ENCODE results near the gene P2RY8. TPM values are rescaled to one million over a fixed set of nuclear protein-coding genes. Genes with fewer than 3 reads are reported as not detected.

P2RY8 gene
- total RNA-seq, 4 donors from 2014 or later, result 0.98 to 7.1 (median 2.7) TPM

DNA sequence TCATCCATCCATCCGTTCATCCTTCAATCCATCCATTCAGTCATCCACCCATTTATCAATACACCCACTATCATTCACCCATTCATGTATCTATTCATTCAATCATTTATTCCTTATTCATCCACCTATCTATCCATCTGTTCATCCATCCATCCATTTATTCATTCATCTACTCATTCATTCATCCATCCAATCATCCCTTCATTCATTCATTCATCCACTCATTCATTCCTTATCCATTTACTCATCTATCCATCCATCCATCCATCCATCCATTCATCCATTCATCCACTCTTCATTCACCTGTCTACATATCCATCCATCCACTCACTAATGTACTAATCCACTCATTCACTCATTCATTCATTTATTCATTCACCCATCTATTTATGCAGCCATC lies 9.5 kb downstream of the P2RY8 start:
- TF ChIP-seq, protein P1, sequence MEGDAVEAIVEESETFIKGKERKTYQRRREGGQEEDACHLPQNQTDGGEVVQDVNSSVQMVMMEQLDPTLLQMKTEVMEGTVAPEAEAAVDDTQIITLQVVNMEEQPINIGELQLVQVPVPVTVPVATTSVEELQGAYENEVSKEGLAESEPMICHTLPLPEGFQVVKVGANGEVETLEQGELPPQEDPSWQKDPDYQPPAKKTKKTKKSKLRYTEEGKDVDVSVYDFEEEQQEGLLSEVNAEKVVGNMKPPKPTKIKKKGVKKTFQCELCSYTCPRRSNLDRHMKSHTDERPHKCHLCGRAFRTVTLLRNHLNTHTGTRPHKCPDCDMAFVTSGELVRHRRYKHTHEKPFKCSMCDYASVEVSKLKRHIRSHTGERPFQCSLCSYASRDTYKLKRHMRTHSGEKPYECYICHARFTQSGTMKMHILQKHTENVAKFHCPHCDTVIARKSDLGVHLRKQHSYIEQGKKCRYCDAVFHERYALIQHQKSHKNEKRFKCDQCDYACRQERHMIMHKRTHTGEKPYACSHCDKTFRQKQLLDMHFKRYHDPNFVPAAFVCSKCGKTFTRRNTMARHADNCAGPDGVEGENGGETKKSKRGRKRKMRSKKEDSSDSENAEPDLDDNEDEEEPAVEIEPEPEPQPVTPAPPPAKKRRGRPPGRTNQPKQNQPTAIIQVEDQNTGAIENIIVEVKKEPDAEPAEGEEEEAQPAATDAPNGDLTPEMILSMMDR (IDR thresholded peaks at IDR 0.05; ENCODE audit: low read depth), result no peak

DNA sequence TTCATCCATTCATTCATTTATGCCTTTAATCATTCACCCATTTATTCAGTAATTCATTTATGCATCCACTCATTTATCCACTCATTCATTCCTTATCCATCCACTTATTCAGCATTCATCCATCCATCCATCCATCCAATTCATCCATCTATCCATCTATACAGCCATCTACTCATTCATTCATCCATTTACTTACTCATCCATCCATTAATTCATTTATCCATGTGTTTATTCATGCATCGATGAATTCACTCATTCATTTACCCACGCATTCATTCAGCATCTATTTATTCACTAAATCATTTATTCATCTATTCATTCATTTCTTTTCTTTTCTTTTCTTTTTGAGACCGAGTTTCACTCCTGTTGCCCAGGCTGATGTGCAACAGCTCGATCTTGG lies 10.4 kb downstream of the P2RY8 start:
- TF ChIP-seq, protein P1 (IDR thresholded peaks at IDR 0.05; ENCODE audit: low read depth), result no peak

DNA sequence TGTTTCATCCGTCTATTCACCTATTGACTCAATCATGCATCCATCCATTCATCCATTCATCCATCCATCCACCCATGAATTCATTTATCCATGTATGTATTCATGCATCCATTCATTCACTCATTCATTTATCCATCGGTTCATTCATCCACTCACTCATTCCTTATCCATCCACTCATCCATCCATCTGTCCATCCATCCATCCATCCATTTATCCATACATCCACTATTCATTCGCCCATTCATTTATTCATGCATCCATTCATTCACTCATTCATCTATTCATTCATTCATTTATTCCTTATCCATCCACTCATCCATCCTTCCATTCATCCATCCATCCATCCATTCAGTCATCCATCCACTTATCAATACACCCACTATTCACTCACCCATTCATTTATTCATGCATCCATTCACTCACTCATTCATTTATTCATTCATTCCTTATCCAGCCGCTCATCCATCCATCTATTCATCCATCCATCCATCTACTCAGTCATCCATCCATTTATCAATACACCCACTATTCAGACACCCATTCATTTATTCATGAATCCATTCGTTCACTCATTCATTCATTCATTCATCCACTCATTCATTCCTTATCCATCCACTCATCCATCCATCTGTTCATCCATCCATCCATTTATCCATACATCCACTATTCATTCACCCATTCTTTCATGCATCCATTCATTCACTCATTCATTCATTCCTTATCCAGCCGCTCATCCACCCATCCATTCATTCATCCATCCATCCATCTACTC lies 11.2 kb downstream of the P2RY8 start:
- TF ChIP-seq, protein P1 (IDR thresholded peaks at IDR 0.05; ENCODE audit: low read depth), result no peak

DNA sequence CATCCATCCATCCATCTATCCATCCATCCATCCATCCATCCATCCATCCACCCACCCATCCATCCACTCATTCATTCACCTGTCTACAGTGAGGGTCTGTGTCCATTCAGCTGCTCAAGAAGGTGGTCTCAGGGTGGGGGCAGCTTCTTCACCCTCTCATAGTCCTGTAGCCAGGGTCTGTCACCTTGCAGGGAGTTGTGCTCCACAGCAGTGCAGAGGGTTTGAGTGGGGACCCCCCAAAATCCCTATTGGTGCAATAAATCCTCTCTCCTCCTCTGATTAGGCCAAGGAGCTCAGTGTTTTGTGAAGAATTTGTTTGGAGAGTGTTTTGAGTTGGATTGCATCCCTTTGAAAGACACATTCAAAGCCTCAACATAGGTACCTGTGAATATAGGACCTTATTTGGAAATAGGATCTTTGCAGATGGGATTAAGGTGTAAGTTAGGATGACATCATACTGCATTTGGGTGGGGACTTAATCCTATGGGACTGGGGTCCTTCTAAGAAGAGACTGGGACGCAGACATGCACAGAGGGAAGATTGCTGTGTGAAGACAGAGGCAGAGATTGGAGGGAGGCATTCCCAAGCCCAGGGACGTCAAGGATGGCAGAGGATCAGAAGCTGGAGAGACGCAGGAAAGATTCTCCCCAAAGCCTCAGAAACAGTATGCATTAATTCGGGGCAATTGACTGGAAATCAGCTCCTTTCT lies 12.0 kb downstream of the P2RY8 start:
- TF ChIP-seq, protein P1 (IDR thresholded peaks at IDR 0.05; ENCODE audit: low read depth), result no peak

DNA sequence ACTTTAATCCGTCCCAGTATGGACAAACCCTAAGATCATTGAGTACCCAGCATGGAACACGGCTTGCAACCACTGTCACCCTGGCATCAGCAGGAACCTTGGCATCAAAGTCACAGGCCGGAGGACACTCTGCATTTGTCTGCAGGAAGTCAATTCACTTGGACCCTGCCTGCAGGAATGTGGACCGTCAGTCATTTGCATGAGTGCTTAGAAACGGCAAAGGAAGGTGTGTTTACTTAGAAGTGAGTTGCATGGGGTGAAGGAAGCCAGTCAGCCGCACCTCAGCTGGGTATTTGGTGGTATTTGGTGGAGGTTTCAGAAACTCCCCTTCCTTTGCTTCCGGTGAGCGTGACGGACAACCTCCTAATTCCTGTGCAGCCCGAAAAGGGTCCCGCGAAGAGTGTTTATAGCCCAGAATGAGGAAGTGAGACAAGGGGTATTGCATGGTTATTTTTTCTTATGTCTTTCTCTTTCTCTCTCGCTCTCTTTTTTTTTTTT lies 15.5 kb downstream of the P2RY8 start:
- TF ChIP-seq, protein P1 (IDR thresholded peaks at IDR 0.05; ENCODE audit: low read depth), result no peak

DNA sequence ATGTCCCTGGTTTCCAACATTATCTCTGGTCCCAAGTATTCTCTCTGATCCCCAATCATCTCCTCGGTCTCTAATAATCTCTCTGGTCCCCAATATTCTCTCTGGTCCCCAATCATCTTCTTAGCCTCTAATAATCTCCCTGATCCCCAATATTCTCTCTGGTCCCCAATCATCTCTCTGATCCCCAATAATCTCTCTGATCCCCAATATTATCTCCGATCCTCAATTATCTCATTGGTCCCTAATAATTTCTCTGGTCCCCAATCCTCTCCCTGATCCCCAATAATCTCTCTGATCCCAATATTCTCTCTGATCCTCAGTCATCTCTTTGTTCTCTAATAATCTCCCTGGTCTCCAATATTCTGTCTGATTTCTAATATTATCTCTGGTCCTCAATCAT lies 16.6 kb downstream of the P2RY8 start:
- TF ChIP-seq, protein P1 (IDR thresholded peaks at IDR 0.05; ENCODE audit: low read depth), result no peak

DNA sequence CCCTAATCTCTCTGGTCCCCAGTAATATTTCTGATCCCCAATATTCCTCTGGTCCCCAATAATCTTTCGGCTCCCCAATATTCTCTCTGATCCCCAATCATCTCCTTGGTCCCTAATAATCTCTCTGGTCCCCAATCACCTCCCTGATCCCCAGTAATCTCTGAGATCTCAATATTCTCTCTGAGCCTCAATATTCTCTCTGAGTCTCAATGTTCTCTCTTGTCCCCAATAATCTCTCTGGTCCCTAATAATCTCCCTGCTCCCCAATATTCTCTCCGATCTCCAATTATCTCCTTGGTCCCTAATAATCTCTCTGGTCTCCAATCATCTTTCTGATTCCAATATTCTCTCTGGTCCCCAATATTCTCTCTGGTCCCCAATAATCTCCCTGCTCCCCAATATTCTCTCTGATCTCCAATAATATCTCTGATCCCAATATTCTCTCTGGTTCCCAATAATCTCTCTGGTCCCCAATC lies 17.9 kb downstream of the P2RY8 start:
- TF ChIP-seq, protein P1 (IDR thresholded peaks at IDR 0.05; ENCODE audit: low read depth), result no peak

All from subcutaneous adipose tissue (tissue), 4 donors.